Measurements from ENCODE around the gene PCNT.

GRCh38 chr21:46441331-46441730, 117.4 kb downstream of the PCNT start:
- TF ChIP-seq CTCF (IDR thresholded peaks at IDR 0.05; ENCODE audit: control extremely low read depth in 1 of 3, insufficient read depth in 1 of 3, low read depth in 1 of 3, low read length in 3 of 3) = no peak
- TF ChIP-seq SP1 (IDR thresholded peaks at IDR 0.05; ENCODE audit: low read depth, low read length) = no peak
- TF ChIP-seq, protein P1, sequence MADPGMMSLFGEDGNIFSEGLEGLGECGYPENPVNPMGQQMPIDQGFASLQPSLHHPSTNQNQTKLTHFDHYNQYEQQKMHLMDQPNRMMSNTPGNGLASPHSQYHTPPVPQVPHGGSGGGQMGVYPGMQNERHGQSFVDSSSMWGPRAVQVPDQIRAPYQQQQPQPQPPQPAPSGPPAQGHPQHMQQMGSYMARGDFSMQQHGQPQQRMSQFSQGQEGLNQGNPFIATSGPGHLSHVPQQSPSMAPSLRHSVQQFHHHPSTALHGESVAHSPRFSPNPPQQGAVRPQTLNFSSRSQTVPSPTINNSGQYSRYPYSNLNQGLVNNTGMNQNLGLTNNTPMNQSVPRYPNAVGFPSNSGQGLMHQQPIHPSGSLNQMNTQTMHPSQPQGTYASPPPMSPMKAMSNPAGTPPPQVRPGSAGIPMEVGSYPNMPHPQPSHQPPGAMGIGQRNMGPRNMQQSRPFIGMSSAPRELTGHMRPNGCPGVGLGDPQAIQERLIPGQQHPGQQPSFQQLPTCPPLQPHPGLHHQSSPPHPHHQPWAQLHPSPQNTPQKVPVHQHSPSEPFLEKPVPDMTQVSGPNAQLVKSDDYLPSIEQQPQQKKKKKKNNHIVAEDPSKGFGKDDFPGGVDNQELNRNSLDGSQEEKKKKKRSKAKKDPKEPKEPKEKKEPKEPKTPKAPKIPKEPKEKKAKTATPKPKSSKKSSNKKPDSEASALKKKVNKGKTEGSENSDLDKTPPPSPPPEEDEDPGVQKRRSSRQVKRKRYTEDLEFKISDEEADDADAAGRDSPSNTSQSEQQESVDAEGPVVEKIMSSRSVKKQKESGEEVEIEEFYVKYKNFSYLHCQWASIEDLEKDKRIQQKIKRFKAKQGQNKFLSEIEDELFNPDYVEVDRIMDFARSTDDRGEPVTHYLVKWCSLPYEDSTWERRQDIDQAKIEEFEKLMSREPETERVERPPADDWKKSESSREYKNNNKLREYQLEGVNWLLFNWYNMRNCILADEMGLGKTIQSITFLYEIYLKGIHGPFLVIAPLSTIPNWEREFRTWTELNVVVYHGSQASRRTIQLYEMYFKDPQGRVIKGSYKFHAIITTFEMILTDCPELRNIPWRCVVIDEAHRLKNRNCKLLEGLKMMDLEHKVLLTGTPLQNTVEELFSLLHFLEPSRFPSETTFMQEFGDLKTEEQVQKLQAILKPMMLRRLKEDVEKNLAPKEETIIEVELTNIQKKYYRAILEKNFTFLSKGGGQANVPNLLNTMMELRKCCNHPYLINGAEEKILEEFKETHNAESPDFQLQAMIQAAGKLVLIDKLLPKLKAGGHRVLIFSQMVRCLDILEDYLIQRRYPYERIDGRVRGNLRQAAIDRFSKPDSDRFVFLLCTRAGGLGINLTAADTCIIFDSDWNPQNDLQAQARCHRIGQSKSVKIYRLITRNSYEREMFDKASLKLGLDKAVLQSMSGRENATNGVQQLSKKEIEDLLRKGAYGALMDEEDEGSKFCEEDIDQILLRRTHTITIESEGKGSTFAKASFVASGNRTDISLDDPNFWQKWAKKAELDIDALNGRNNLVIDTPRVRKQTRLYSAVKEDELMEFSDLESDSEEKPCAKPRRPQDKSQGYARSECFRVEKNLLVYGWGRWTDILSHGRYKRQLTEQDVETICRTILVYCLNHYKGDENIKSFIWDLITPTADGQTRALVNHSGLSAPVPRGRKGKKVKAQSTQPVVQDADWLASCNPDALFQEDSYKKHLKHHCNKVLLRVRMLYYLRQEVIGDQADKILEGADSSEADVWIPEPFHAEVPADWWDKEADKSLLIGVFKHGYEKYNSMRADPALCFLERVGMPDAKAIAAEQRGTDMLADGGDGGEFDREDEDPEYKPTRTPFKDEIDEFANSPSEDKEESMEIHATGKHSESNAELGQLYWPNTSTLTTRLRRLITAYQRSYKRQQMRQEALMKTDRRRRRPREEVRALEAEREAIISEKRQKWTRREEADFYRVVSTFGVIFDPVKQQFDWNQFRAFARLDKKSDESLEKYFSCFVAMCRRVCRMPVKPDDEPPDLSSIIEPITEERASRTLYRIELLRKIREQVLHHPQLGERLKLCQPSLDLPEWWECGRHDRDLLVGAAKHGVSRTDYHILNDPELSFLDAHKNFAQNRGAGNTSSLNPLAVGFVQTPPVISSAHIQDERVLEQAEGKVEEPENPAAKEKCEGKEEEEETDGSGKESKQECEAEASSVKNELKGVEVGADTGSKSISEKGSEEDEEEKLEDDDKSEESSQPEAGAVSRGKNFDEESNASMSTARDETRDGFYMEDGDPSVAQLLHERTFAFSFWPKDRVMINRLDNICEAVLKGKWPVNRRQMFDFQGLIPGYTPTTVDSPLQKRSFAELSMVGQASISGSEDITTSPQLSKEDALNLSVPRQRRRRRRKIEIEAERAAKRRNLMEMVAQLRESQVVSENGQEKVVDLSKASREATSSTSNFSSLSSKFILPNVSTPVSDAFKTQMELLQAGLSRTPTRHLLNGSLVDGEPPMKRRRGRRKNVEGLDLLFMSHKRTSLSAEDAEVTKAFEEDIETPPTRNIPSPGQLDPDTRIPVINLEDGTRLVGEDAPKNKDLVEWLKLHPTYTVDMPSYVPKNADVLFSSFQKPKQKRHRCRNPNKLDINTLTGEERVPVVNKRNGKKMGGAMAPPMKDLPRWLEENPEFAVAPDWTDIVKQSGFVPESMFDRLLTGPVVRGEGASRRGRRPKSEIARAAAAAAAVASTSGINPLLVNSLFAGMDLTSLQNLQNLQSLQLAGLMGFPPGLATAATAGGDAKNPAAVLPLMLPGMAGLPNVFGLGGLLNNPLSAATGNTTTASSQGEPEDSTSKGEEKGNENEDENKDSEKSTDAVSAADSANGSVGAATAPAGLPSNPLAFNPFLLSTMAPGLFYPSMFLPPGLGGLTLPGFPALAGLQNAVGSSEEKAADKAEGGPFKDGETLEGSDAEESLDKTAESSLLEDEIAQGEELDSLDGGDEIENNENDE (IDR thresholded peaks at IDR 0.05; ENCODE audit: insufficient replicate concordance, low read length) = no peak
